Coronary artery (tissue), 2 donors: ENCODE data around the gene MTHFD2L.

Experiments used
- DNase-seq: peaks from one replicate; pipeline ENCODE4 v3.0.0-alpha.2; 2017; ENCODE audit warnings: low spot score
- H3K27ac ChIP-seq, 2 donors: fragments of 200-600 bp; sonication (generic); one replicate each; pipeline ENCODE4 v1.5.1; 2016 to 2019
- H3K4me3 ChIP-seq: fragments of 200-600 bp; sonication (generic); 2 replicates; pipeline ENCODE4 v1.5.1; 2016; ENCODE audit warnings: mild to moderate bottlenecking, moderate library complexity
- TF ChIP-seq, protein P1 (sequence below): fragments of 200-600 bp; sonication (generic); IDR thresholded peaks from one replicate; pipeline ENCODE4 v1.5.1; 2019; ENCODE audit warnings: antibody characterized with exemption

Gene MTHFD2L

GRCh38 chr4:74319470-74319869 lies 161.6 kb downstream of the MTHFD2L start:
- Histone ChIP-seq H3K27ac (no peak overlapping the region), H3K4me3 (no peak overlapping the region)
- TF ChIP-seq, protein P1, sequence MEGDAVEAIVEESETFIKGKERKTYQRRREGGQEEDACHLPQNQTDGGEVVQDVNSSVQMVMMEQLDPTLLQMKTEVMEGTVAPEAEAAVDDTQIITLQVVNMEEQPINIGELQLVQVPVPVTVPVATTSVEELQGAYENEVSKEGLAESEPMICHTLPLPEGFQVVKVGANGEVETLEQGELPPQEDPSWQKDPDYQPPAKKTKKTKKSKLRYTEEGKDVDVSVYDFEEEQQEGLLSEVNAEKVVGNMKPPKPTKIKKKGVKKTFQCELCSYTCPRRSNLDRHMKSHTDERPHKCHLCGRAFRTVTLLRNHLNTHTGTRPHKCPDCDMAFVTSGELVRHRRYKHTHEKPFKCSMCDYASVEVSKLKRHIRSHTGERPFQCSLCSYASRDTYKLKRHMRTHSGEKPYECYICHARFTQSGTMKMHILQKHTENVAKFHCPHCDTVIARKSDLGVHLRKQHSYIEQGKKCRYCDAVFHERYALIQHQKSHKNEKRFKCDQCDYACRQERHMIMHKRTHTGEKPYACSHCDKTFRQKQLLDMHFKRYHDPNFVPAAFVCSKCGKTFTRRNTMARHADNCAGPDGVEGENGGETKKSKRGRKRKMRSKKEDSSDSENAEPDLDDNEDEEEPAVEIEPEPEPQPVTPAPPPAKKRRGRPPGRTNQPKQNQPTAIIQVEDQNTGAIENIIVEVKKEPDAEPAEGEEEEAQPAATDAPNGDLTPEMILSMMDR = no peak
- DNase-seq = no peak

DNA sequence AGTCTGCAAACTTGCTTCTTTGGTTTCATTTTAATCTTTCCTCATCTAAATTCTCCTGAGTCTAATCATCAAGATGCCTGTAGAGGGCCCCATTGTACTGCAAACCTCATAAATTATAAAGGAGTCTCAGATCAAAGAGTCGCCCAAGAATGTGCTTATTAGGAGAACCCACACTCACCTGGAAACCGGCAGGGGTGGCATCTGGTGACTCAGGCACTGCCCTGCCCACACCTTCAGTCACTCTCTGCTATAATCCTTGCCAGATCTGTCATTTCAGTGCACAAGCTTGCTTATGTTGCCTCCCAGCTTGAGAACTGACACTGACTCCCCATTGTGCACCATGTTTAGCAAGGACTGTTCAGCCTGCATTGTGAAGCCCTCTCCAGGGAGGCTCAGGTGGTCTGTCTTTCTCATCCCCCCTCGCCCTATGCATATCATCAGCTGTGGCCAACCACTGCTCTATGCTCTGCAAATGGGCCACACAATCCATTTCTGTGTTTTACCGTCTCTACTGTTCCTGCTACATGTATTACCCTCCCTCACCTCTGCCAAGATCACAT lies 162.7 kb downstream of the MTHFD2L start:
- TF ChIP-seq, protein P1 = no peak
- DNase-seq = no peak
- no peak overlapping the region for H3K4me3 ChIP-seq
- no peak overlapping the region for H3K27ac ChIP-seq

GRCh38 chr4:74322301-74322700 lies 164.4 kb downstream of the MTHFD2L start:
- TF ChIP-seq, protein P1 = no peak
- no peak overlapping the region for H3K27ac ChIP-seq
- DNase-seq = no peak

GRCh38 chr4:74323663-74324062 lies 165.7 kb downstream of the MTHFD2L start:
- no peak overlapping the region for H3K27ac ChIP-seq
- H3K4me3 ChIP-seq = no peak overlapping the region
- no peak for DNase-seq
- TF ChIP-seq, protein P1 = no peak

More at GRCh38 chr4:74322301-74322700, 164.4 kb downstream of the MTHFD2L start:
- H3K4me3 ChIP-seq = no peak overlapping the region

- TF ChIP-seq, protein P1 = no peak
- H3K4me3 ChIP-seq = no peak overlapping the region
- H3K27ac ChIP-seq = no peak overlapping the region
- DNase-seq = no peak
Measured at GRCh38 chr4:74324262-74324661, 166.3 kb downstream of the MTHFD2L start.

DNA sequence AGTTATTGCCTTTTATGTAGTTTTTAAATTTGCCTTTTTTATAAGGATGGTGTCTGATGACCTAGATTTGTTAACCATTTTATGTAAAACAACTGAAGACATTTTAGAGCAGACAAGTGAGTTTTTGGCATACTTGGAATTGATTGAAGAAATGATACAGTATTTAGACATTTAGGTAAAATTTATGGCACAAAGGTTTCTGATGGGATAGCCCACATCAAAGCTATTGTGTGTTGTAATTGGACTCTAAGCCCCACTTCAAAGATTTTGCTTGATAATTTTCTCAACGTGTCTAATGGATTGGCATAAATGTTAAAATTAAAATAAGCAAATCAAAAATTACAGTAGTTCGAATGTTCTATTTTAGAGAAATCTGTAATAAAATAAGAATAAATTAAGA lies 168.0 kb downstream of the MTHFD2L start:
- Histone ChIP-seq H3K27ac (no peak overlapping the region), H3K4me3 (no peak overlapping the region)
- DNase-seq = no peak
- TF ChIP-seq, protein P1 = no peak

- no peak overlapping the region for H3K27ac ChIP-seq
- TF ChIP-seq, protein P1 = no peak
- no peak overlapping the region for H3K4me3 ChIP-seq
- no peak for DNase-seq
Measured at GRCh38 chr4:74327762-74328161, 169.8 kb downstream of the MTHFD2L start.
